HG03103 (cell line): ENCODE results near the gene LUC7L.
A peak's percentile ranks its signal among the peaks of the same experiment; 100 is the strongest.
"Not testable (repeated sequence)": the region's sequence is repeated elsewhere in the genome, so short reads cannot be mapped to it uniquely, and the experiment has no call there.

Source experiments
- ATAC-seq: cut with Tn5 transposase; IDR thresholded peaks from one replicate; pipeline ENCODE4 v1.9.1; 2021; ENCODE audit warnings: low read depth; ENCODE audit not compliant: unreplicated experiment

Gene LUC7L

GRCh38 chr16:234468-235305 is 5.4 kb upstream of the LUC7L start, which contains the start of gene FAM234A:
TSS of gene FAM234A (plus strand) at chr16:234821. CDS start at chr16:254414, 19,593 bp downstream.
- ATAC-seq: peak; percentile 71

DNA sequence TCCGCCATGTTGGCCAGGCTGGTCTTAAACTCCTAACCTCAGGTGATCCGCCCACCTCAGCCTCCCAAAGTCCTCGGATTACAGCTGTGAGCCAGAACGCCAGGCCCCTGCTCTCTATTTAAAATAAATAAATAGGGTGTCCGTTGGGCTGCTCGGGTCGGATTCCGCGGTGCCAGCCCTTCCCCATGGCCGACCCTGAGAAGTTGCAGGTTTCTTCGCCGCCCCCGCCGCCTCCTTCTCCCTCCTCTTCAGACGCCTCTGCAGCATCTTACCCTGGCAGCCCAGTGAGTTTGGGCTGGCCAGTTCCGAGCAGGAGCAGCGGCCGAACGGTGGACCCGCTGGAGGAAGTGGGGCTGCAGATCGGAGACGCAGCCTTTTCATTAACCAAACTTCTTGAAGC is 1.7 kb upstream of the LUC7L start:
- ATAC-seq: no peak

DNA sequence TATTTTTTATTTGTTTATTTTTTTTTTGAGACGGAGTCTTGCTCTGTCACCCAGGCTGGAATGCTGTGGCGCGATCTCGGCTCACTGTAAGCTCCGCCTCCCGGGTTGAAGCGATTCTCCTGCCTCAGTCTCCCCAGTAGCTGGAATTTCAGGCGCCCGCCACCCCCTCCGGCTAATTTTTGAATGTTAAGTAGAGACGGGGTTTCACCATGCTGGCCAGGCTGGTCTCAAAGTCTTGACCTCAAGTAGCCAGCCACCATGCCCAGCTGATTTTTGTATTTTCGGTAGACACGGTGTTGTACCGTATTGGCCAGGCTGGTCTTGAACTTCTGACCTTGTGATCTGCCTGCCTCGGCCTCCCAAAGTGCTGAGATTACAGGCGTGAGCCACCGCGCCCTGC is 1.1 kb upstream of the LUC7L start:
- not testable (repeated sequence) for ATAC-seq

- ATAC-seq: no peak
Observed at GRCh38 chr16:229731-230281, 557 bp upstream of the LUC7L start.

- peak; percentile 4 for ATAC-seq
Observed at GRCh38 chr16:228151-228851, 948 bp downstream of the LUC7L start.

DNA sequence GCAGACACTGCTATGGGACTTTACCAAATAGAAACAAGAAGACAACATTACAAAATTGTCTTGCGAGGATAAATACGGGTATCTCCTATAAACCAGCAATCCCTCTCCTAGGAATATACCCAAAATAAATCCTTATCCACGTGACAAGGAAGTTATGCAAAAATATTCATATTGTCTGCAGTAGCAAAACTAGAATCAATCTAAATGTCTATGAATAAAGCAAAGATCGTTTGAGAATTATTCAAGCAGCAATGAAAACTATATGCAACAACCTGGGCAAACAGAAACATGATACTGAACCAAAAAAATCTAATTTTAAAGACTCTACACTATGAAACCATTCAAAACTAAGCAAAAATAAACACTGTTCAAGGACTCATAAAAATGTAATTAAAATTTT is 9.2 kb downstream of the LUC7L start:
- no peak for ATAC-seq

- no peak for ATAC-seq
Observed at GRCh38 chr16:212999-213398, 16.2 kb downstream of the LUC7L start.

GRCh38 chr16:211631-212180 is 17.5 kb downstream of the LUC7L start:
- ATAC-seq: not testable (repeated sequence)

- ATAC-seq: not testable (repeated sequence)
Observed at GRCh38 chr16:209359-209758, 19.9 kb downstream of the LUC7L start.

DNA sequence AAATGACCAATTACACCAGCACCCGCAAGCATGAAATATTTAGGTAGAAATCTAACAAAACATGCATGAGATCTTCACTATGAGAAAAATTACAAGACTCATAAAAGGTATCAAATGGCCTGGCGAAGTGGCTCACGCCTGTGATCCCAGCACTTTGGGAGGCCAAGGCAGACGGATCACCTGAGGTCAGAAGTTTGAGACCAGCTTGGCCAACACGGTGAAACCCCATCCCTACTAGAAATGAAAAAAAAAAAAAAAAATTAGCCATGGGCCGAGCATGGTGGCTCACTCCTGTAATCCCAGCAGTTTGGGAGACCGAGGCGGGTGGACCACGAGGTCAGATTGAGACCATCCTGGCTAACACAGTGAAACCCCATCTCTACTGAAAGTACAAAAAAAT is 25.2 kb downstream of the LUC7L start:
- ATAC-seq: not testable (repeated sequence)

DNA sequence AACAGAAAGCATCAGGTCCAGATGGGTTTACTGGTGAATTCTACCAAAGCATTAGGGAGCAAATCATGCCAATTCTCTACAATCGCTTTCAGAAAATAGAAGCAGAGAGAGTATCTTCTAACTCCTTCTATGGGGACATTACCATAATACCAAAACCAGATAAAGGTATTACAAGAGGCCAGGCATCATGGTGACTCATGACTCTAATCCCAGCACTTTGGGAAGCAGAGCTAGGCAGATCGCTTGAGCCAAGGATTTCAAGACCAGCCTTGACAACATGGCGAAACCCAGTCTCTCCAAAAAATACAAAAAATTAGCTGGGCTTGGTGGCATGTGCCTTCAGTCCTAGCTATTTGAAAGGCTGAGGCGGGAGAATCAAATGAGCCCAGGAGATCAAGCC is 26.0 kb downstream of the LUC7L start:
- ATAC-seq: no peak

GRCh38 chr16:200388-200787 is 28.9 kb downstream of the LUC7L start:
- no peak for ATAC-seq

DNA sequence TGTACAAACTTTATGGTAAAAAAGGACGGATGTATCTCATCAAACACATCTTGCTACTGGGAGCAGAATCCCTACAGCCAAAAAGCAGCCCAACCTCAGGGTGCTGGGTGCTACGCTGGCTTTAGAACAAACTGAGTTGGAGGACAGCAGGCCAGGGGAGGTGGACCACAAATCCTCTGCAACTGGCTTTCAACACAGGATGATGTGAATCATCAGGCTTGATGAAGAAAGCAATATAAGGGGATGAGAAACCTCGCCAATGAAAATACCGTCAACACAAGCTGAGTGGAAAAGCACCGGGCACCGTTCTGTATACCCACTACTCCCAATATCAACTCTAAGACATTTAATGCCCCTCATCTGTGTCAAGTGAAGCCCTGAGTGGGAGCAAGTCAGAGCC is 34.7 kb downstream of the LUC7L start:
- no peak for ATAC-seq

DNA sequence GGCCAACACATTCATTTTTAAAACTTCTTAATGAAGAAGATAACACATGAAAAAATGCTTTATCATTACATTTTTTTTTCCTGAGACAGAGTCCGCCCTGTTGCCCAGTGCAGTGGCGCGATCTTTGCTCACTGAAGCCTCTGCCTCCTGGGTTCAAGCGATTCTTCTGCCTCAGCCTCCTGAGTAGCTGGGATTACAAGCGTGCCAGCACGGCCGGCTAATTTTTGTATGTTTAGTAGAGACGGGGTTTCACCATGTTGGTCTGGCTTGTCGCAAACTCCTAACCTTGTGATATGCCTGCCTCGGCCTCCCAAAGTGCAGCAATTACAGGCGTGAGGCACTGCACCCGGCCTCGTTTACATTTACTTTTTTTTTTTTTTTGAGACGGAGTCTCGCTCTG is 35.8 kb downstream of the LUC7L start:
- no peak for ATAC-seq

- ATAC-seq: no peak
Observed at GRCh38 chr16:192686-193085, 36.6 kb downstream of the LUC7L start.

GRCh38 chr16:191831-192230 is 37.4 kb downstream of the LUC7L start:
- ATAC-seq: no peak

DNA sequence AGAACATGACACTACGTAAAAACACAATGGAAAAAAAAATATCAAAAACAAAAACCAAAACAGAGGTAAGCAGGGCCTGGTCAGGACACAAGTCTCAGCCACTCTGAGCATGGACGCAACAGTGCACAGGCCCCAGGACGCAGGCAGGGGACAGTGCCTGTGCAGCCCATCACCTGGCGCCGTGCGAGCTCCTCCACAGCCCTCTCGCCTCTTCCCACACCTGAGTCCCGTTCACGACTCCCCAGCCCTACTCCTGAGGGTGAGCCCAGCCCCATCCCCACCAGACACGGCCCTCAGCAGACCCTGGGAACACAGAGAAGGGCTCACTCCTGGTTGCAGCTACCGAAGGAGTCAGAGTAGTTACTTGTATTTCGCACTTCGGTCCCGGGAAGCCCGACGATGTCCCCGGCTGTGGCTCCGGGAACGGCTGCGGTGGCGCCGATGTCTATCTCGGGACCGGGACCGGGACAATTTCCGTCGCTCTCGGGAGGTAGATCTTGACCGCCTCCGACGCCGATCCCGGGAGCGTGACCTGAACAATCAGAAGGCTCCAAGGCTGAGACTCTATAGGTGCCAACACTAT is 39.6 kb downstream of the LUC7L start:
- no peak for ATAC-seq

DNA sequence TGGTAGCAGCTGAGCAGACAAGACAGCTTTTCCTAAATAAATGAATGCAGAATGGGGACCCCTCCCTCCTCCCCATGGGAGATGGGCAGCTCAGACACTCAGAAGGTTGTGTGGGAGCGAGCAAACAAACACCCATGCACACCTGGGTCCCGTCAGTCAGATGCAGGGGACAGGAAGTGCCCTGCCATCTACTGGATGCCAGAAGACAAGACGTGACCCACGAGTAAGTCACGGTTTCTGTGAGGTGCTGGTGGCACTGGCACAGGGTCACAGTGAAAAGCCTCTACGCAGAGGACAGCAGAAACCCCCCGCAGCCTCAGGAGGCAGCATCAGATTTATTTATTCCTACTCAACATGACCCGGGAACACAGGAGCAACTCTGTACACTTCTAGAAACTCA is 40.6 kb downstream of the LUC7L start:
- ATAC-seq: no peak

GRCh38 chr16:187330-187729 is 41.9 kb downstream of the LUC7L start:
- no peak for ATAC-seq

- no peak for ATAC-seq
Observed at GRCh38 chr16:185691-186090, 43.6 kb downstream of the LUC7L start.

GRCh38 chr16:185213-185612 is 44.0 kb downstream of the LUC7L start:
- ATAC-seq: no peak
